ENCODE data around the gene RRP12.

The RRP12 gene

GRCh38 chr10:97404044-97404443, 2.9 kb upstream of the RRP12 start:
- Mint-ChIP-seq H3K27ac (ENCODE audit: low read depth) (no peak overlapping the region), H3K27me3 (no peaks in the 10 kb centered on the region), H3K36me3 (ENCODE audit: insufficient read depth) (peaks cover 9% of the 10 kb centered on the region), H3K9me3 (no peaks in the 10 kb centered on the region), H3K4me3 (no peak overlapping the region), H3K4me1 (peaks cover 15% of the 10 kb centered on the region)
- no peak for ATAC-seq (replicated peaks; ENCODE audit: extremely low read depth, poor library complexity, severe bottlenecking)
- DNase-seq (ENCODE audit: low spot score in 2 of 2) = no peak

- no peak for DNase-seq (ENCODE audit: low spot score in 2 of 2)
Measured at GRCh38 chr10:97401455-97401919, 347 bp upstream of the RRP12 start.

GRCh38 chr10:97399843-97400545, 1.1 kb downstream of the RRP12 start:
- no peaks in the 10 kb centered on the region for H3K27me3 Mint-ChIP-seq
- H3K27ac Mint-ChIP-seq (ENCODE audit: low read depth) = peak overlapping the region; percentile 89
- ATAC-seq (replicated peaks; ENCODE audit: extremely low read depth, poor library complexity, severe bottlenecking) (no peak), DNase-seq (ENCODE audit: low spot score in 2 of 2) (no peak)
- no peaks in the 10 kb centered on the region for H3K9me3 Mint-ChIP-seq
- H3K4me1 Mint-ChIP-seq = peaks cover 8% of the 10 kb centered on the region
- peaks cover 23% of the 10 kb centered on the region for H3K36me3 Mint-ChIP-seq (ENCODE audit: insufficient read depth)
- H3K4me3 Mint-ChIP-seq = peak overlapping the region; percentile 94

More at GRCh38 chr10:97401455-97401919, 347 bp upstream of the RRP12 start:
- Mint-ChIP-seq H3K9me3 (no peaks in the 10 kb centered on the region), H3K4me1 (peaks cover 8% of the 10 kb centered on the region), H3K27ac (ENCODE audit: low read depth) (peak overlapping the region; percentile 89), H3K36me3 (ENCODE audit: insufficient read depth) (peaks cover 14% of the 10 kb centered on the region), H3K27me3 (no peaks in the 10 kb centered on the region), H3K4me3 (peak overlapping the region; percentile 94)
- no peak for ATAC-seq (replicated peaks; ENCODE audit: extremely low read depth, poor library complexity, severe bottlenecking)

GRCh38 chr10:97396056-97396455, 5.1 kb downstream of the RRP12 start:
- H3K9me3 Mint-ChIP-seq = no peaks in the 10 kb centered on the region
- peaks cover 28% of the 10 kb centered on the region for H3K36me3 Mint-ChIP-seq (ENCODE audit: insufficient read depth)
- no peak for ATAC-seq (replicated peaks; ENCODE audit: extremely low read depth, poor library complexity, severe bottlenecking)

GRCh38 chr10:97393034-97393573, 8.0 kb downstream of the RRP12 start:
- Mint-ChIP-seq H3K4me1 (no peaks in the 10 kb centered on the region), H3K27ac (ENCODE audit: low read depth) (no peak overlapping the region), H3K4me3 (no peak overlapping the region), H3K27me3 (no peaks in the 10 kb centered on the region), H3K36me3 (ENCODE audit: insufficient read depth) (peaks cover 45% of the 10 kb centered on the region), H3K9me3 (no peaks in the 10 kb centered on the region)
- no peak for DNase-seq (ENCODE audit: low spot score in 2 of 2)
- no peak for ATAC-seq (replicated peaks; ENCODE audit: extremely low read depth, poor library complexity, severe bottlenecking)

More at GRCh38 chr10:97396056-97396455, 5.1 kb downstream of the RRP12 start:
- H3K27ac Mint-ChIP-seq (ENCODE audit: low read depth) = no peak overlapping the region
- DNase-seq (ENCODE audit: low spot score in 2 of 2) = no peak
- H3K27me3 Mint-ChIP-seq = no peaks in the 10 kb centered on the region
- peaks cover 8% of the 10 kb centered on the region for H3K4me1 Mint-ChIP-seq
- H3K4me3 Mint-ChIP-seq = peak overlapping the region; percentile 10

- Mint-ChIP-seq H3K27me3 (no peaks in the 10 kb centered on the region), H3K4me3 (no peak overlapping the region), H3K4me1 (no peaks in the 10 kb centered on the region), H3K36me3 (ENCODE audit: insufficient read depth) (peaks cover 41% of the 10 kb centered on the region), H3K9me3 (no peaks in the 10 kb centered on the region), H3K27ac (ENCODE audit: low read depth) (no peak overlapping the region)
- DNase-seq (ENCODE audit: low spot score in 2 of 2) = no peak
- ATAC-seq (replicated peaks; ENCODE audit: extremely low read depth, poor library complexity, severe bottlenecking) = no peak
Measured at GRCh38 chr10:97390091-97390490, 11.0 kb downstream of the RRP12 start.

GRCh38 chr10:97388152-97388551, 13.0 kb downstream of the RRP12 start:
- H3K4me3 Mint-ChIP-seq = peak overlapping the region; percentile 27
- H3K9me3 Mint-ChIP-seq = no peaks in the 10 kb centered on the region
- H3K4me1 Mint-ChIP-seq = no peaks in the 10 kb centered on the region
- ATAC-seq (replicated peaks; ENCODE audit: extremely low read depth, poor library complexity, severe bottlenecking) (no peak), DNase-seq (ENCODE audit: low spot score in 2 of 2) (no peak)
- no peak overlapping the region for H3K27ac Mint-ChIP-seq (ENCODE audit: low read depth)
- H3K36me3 Mint-ChIP-seq (ENCODE audit: insufficient read depth) = peaks cover 41% of the 10 kb centered on the region
- H3K27me3 Mint-ChIP-seq = no peaks in the 10 kb centered on the region

- Mint-ChIP-seq H3K27me3 (no peaks in the 10 kb centered on the region), H3K27ac (ENCODE audit: low read depth) (no peak overlapping the region), H3K4me3 (no peak overlapping the region), H3K9me3 (no peaks in the 10 kb centered on the region), H3K36me3 (ENCODE audit: insufficient read depth) (peaks cover 37% of the 10 kb centered on the region), H3K4me1 (no peaks in the 10 kb centered on the region)
- DNase-seq (ENCODE audit: low spot score in 2 of 2) (no peak), ATAC-seq (replicated peaks; ENCODE audit: extremely low read depth, poor library complexity, severe bottlenecking) (no peak)
Measured at GRCh38 chr10:97385565-97385964, 15.6 kb downstream of the RRP12 start.

- no peak overlapping the region for H3K4me3 Mint-ChIP-seq
- H3K36me3 Mint-ChIP-seq (ENCODE audit: insufficient read depth) = peaks cover 31% of the 10 kb centered on the region
- H3K9me3 Mint-ChIP-seq = no peaks in the 10 kb centered on the region
- ATAC-seq (replicated peaks; ENCODE audit: extremely low read depth, poor library complexity, severe bottlenecking) (no peak), DNase-seq (ENCODE audit: low spot score in 2 of 2) (no peak)
- H3K4me1 Mint-ChIP-seq = no peaks in the 10 kb centered on the region
- H3K27ac Mint-ChIP-seq (ENCODE audit: low read depth) = no peak overlapping the region
- no peaks in the 10 kb centered on the region for H3K27me3 Mint-ChIP-seq
Measured at GRCh38 chr10:97384641-97385040, 16.5 kb downstream of the RRP12 start.

GRCh38 chr10:97384156-97384555, 17.0 kb downstream of the RRP12 start:
- Mint-ChIP-seq H3K27me3 (no peaks in the 10 kb centered on the region), H3K36me3 (ENCODE audit: insufficient read depth) (peaks cover 27% of the 10 kb centered on the region), H3K27ac (ENCODE audit: low read depth) (no peak overlapping the region), H3K4me3 (no peak overlapping the region), H3K4me1 (no peaks in the 10 kb centered on the region), H3K9me3 (no peaks in the 10 kb centered on the region)
- DNase-seq (ENCODE audit: low spot score in 2 of 2) = no peak
- ATAC-seq (replicated peaks; ENCODE audit: extremely low read depth, poor library complexity, severe bottlenecking) = no peak

GRCh38 chr10:97383159-97383558, 18.0 kb downstream of the RRP12 start:
- Mint-ChIP-seq H3K27ac (ENCODE audit: low read depth) (no peak overlapping the region), H3K27me3 (no peaks in the 10 kb centered on the region), H3K4me1 (no peaks in the 10 kb centered on the region), H3K9me3 (no peaks in the 10 kb centered on the region), H3K36me3 (ENCODE audit: insufficient read depth) (peaks cover 21% of the 10 kb centered on the region), H3K4me3 (no peak overlapping the region)
- ATAC-seq (replicated peaks; ENCODE audit: extremely low read depth, poor library complexity, severe bottlenecking) (no peak), DNase-seq (ENCODE audit: low spot score in 2 of 2) (no peak)

- Mint-ChIP-seq H3K36me3 (ENCODE audit: insufficient read depth) (peaks cover 20% of the 10 kb centered on the region), H3K27me3 (no peaks in the 10 kb centered on the region), H3K4me1 (no peaks in the 10 kb centered on the region), H3K9me3 (no peaks in the 10 kb centered on the region), H3K27ac (ENCODE audit: low read depth) (no peak overlapping the region), H3K4me3 (no peak overlapping the region)
- ATAC-seq (replicated peaks; ENCODE audit: extremely low read depth, poor library complexity, severe bottlenecking) = no peak
- DNase-seq (ENCODE audit: low spot score in 2 of 2) = no peak
Measured at GRCh38 chr10:97381626-97382025, 19.5 kb downstream of the RRP12 start.

GRCh38 chr10:97380516-97380915, 20.6 kb downstream of the RRP12 start:
- Mint-ChIP-seq H3K9me3 (no peaks in the 10 kb centered on the region), H3K4me3 (no peak overlapping the region), H3K27ac (ENCODE audit: low read depth) (no peak overlapping the region), H3K4me1 (no peaks in the 10 kb centered on the region), H3K27me3 (no peaks in the 10 kb centered on the region), H3K36me3 (ENCODE audit: insufficient read depth) (peaks cover 20% of the 10 kb centered on the region)
- no peak for ATAC-seq (replicated peaks; ENCODE audit: extremely low read depth, poor library complexity, severe bottlenecking)
- DNase-seq (ENCODE audit: low spot score in 2 of 2) = no peak

All from central memory CD8-positive, alpha-beta T cell (primary cell).